H1 (cell line): ENCODE results near the gene MDFIC. TPM values are rescaled to one million over a fixed set of nuclear protein-coding genes. Genes with fewer than 3 reads are reported as not detected.

ENCODE experiments used
- CTCF ChIA-PET: fragments of 300-600 bp; sonication (Branson Sonifier 250); formaldehyde crosslinking; loops from one replicate; lab custom pipeline; 2021; ENCODE audit not compliant: partially characterized antibody; lab: Charles Lee
- POLR2A ChIA-PET: fragments of 300-600 bp; sonication (Branson Sonifier 250); formaldehyde crosslinking; loops from one replicate; lab custom pipeline; 2021; ENCODE audit warnings: inconsistent platforms; ENCODE audit not compliant: partially characterized antibody; lab: Charles Lee
- DNase-seq, 2 experiments: peaks; one replicate each; pipeline versions ENCODE4 v3.0.0 to v3.0.0-alpha.2; 2010 to 2022; ENCODE audit warnings: low spot score in 2 of 2, low read depth in 1 of 2, mixed read lengths in 1 of 2
- FAIRE-seq: peaks from 2 replicates; lab custom pipeline; 2011; peaks lifted over from hg19 to GRCh38; lab: Jason Lieb, UNC
- H2AFZ ChIP-seq: 2 replicates; pipeline ENCODE4 v1.8.1; 2012; ENCODE audit warnings: low read length, inconsistent platforms
- H2AK5ac ChIP-seq: 2 replicates; pipeline ENCODE4 v1.6.1; 2013; ENCODE audit warnings: low read depth, low read length
- H2BK120ac ChIP-seq: replicated peaks from 2 replicates; pipeline ENCODE3; 2013; ENCODE audit warnings: low read depth, low read length, inconsistent platforms
- H2BK12ac ChIP-seq: 2 replicates; pipeline ENCODE4 v1.6.1; 2013; ENCODE audit warnings: low read depth, low read length
- H2BK15ac ChIP-seq: 2 replicates; pipeline ENCODE4 v1.6.1; 2013; ENCODE audit warnings: low read length
- H2BK20ac ChIP-seq: 2 replicates; pipeline ENCODE4 v1.6.1; 2013; ENCODE audit warnings: low read length
- H2BK5ac ChIP-seq: 2 replicates; pipeline ENCODE4 v1.6.1; 2013; ENCODE audit warnings: low read depth, low read length
- H3K14ac ChIP-seq: 2 replicates; pipeline ENCODE4 v1.6.1; 2013; ENCODE audit warnings: inconsistent platforms; ENCODE audit not compliant: insufficient read length
- H3K18ac ChIP-seq: 2 replicates; pipeline ENCODE4 v1.6.1; 2013; ENCODE audit warnings: low read length; ENCODE audit errors: extremely low read depth
- H3K23ac ChIP-seq: 2 replicates; pipeline ENCODE4 v1.6.1; 2013; ENCODE audit warnings: inconsistent platforms; ENCODE audit not compliant: insufficient read length
- H3K23me2 ChIP-seq: 2 replicates; pipeline ENCODE4 v1.6.1; 2013; ENCODE audit warnings: low read depth, low read length
- H3K27ac ChIP-seq: 2 replicates; pipeline ENCODE4 v1.6.1; 2011; ENCODE audit warnings: low read depth, low read length, inconsistent platforms
- H3K27me3 ChIP-seq, 4 experiments: replicated peaks in 1 of 4; 1 replicate in 1 of 4; 2 replicates in 3 of 4; pipeline versions ENCODE4 v1.6.1 to v1.8.1; 2011 to 2013; ENCODE audit warnings: low read length in 3 of 4, mild to moderate bottlenecking in 3 of 4, inconsistent platforms in 2 of 4, mixed read lengths in 2 of 4, moderate library complexity in 1 of 4; ENCODE audit not compliant: control insufficient read depth in 3 of 4, insufficient read depth in 3 of 4; ENCODE audit errors: extremely low read depth in 1 of 4
- H3K36me3 ChIP-seq, 4 experiments: 2 replicates each; pipeline versions ENCODE4 v1.6.1 to v1.8.1; 2011 to 2013; ENCODE audit warnings: mild to moderate bottlenecking in 4 of 4, low read length in 3 of 4, moderate library complexity in 2 of 4, control low read depth in 1 of 4, inconsistent platforms in 1 of 4; ENCODE audit not compliant: insufficient read depth in 4 of 4, control insufficient read depth in 2 of 4
- H3K4ac ChIP-seq: replicated peaks from 2 replicates; pipeline ENCODE3; 2013; ENCODE audit warnings: low read length, low read depth, mixed read lengths, inconsistent platforms; ENCODE audit not compliant: insufficient read length
- H3K4me1 ChIP-seq, 4 experiments: replicated peaks in 1 of 4; 1 replicate in 1 of 4; 2 replicates in 3 of 4; pipeline versions ENCODE4 v1.6.1 to v1.8.1; 2011 to 2013; ENCODE audit warnings: low read length in 3 of 4, inconsistent platforms in 2 of 4, mixed read lengths in 1 of 4; ENCODE audit not compliant: insufficient read depth in 4 of 4, control insufficient read depth in 3 of 4
- H3K4me2 ChIP-seq, 2 experiments: 2 replicates each; pipeline versions ENCODE4 v1.6.1 to v1.8.1; 2011 to 2013; ENCODE audit warnings: low read depth in 2 of 2, low read length in 2 of 2, control low read depth in 1 of 2, inconsistent platforms in 1 of 2, mild to moderate bottlenecking in 1 of 2; ENCODE audit not compliant: insufficient read depth in 1 of 2
- H3K4me3 ChIP-seq, 4 experiments: fragments of 200-600, 300-600 bp in 1 of 4; sonication (generic), shearing (Covaris generic), sonication (Bioruptor Twin) in 1 of 4; 2 replicates each; pipeline versions ENCODE4 v1.5.1 to v1.8.1; 2011 to 2016; ENCODE audit warnings: low read length in 4 of 4, low read depth in 3 of 4, control low read depth in 2 of 4, inconsistent platforms in 2 of 4, mild to moderate bottlenecking in 2 of 4, mixed read lengths in 1 of 4, moderate library complexity in 1 of 4; ENCODE audit not compliant: insufficient read depth in 2 of 4; ENCODE audit errors: extremely low read depth in 1 of 4
- H3K56ac ChIP-seq: replicated peaks from 2 replicates; pipeline ENCODE3; 2013; ENCODE audit warnings: low read depth, mild to moderate bottlenecking, mixed read lengths, low read length, inconsistent platforms; ENCODE audit not compliant: insufficient read length
- H3K79me1 ChIP-seq: 2 replicates; pipeline ENCODE4 v1.6.1; 2013; ENCODE audit warnings: low read depth, low read length, control low read depth
- H3K79me2 ChIP-seq, 2 experiments: 2 replicates each; pipeline versions ENCODE4 v1.6.1 to v1.8.1; 2012 to 2013; ENCODE audit warnings: low read length in 2 of 2, mild to moderate bottlenecking in 2 of 2, inconsistent platforms in 1 of 2; ENCODE audit not compliant: insufficient read depth in 2 of 2, control insufficient read depth in 1 of 2
- H3K9ac ChIP-seq, 4 experiments: replicated peaks in 1 of 4; 1 replicate in 1 of 4; 2 replicates in 3 of 4; pipeline versions ENCODE4 v1.6.1 to v1.8.1; 2011 to 2013; ENCODE audit warnings: low read depth in 3 of 4, low read length in 3 of 4, control low read depth in 2 of 4, mild to moderate bottlenecking in 2 of 4, moderate library complexity in 2 of 4, inconsistent platforms in 1 of 4; ENCODE audit errors: extremely low read depth in 1 of 4
- H3K9me3 ChIP-seq, 2 experiments: 2 replicates each; pipeline versions ENCODE4 v1.6.1 to v1.8.1; 2012 to 2013; ENCODE audit warnings: mild to moderate bottlenecking in 2 of 2, moderate library complexity in 2 of 2, control low read depth in 1 of 2, inconsistent platforms in 1 of 2, low read depth in 1 of 2, low read length in 1 of 2, mixed read lengths in 1 of 2; ENCODE audit not compliant: insufficient read depth in 2 of 2
- H4K20me1 ChIP-seq, 2 experiments: replicated peaks in 1 of 2; 2 replicates each; pipeline versions ENCODE3 to v1.8.1; 2011 to 2013; ENCODE audit warnings: inconsistent platforms in 2 of 2, low read length in 2 of 2, mild to moderate bottlenecking in 1 of 2; ENCODE audit not compliant: insufficient read depth in 2 of 2, control insufficient read depth in 1 of 2
- H4K5ac ChIP-seq: 2 replicates; pipeline ENCODE4 v1.6.1; 2013; ENCODE audit warnings: low read length, low read depth, mixed read lengths, inconsistent platforms; ENCODE audit not compliant: insufficient read length
- H4K8ac ChIP-seq: 2 replicates; pipeline ENCODE4 v1.8.0; 2013; ENCODE audit warnings: mild to moderate bottlenecking, moderate library complexity, low read length, inconsistent platforms; ENCODE audit not compliant: insufficient read depth; ENCODE audit errors: extremely low read depth
- H4K91ac ChIP-seq: replicated peaks from 2 replicates; pipeline ENCODE3; 2013; ENCODE audit warnings: low read length, mixed read lengths, inconsistent platforms; ENCODE audit not compliant: insufficient read length
- WGBS, 2 experiments: shearing (Covaris generic) in 1 of 2; methylation state at CpG; one replicate each; pipeline versions ENCODE4 v1.1.6 to v1.1.7; 2013 to 2015; ENCODE audit warnings: low lambda C conversion rate in 2 of 2, mixed read lengths in 2 of 2, inconsistent platforms in 1 of 2, low coverage in 1 of 2, missing lambda C conversion rate in 1 of 2; ENCODE audit not compliant: insufficient replicate concordance in 2 of 2, insufficient coverage in 1 of 2, insufficient read length in 1 of 2; ENCODE audit errors: extremely low coverage in 1 of 2, missing lambda C conversion rate in 1 of 2; 5-methylcytosine and 5-hydroxymethylcytosine counted together
- polyA plus RNA-seq, 7 experiments: library from polyadenylated mRNA; depleted of rRNA in 3 of 7; stranded (reverse) in 5 of 7; unstranded in 2 of 7; fragments of >200 nt in 5 of 7; fragments of 200-250 nt in 2 of 7; gene quantifications; 1 replicate in 5 of 7; 2 replicates in 1 of 7; 4 replicates in 1 of 7; pipeline versions ENCODE4 v1.2.1 to v1.2.3, GENCODE V29; 2011 to 2013; ENCODE audit warnings: missing spikeins in 2 of 7, mixed read lengths in 2 of 7
- total RNA-seq: library from RNA; stranded (reverse); fragmentation: NEBNext Ultra II Directional; extraction: Animal tissue kit (Norgen Biotek cat#: 25700); gene quantifications from 2 replicates; pipeline ENCODE4 v1.2.1, GENCODE V29; 2021

MDFIC gene
- total and polyA plus RNA-seq, 2 of the 8 experiments (the other 6 are each of a cell fraction or from before 2014, with no cell fraction given), result 2.3 to 11.4 TPM

- Histone ChIP-seq H3K4me1 (peaks cover 0 to 3% (median 1%) of the 10 kb centered on the region in 4 experiments; a peak in 3 of 7 replicates), H2AFZ (no peak overlapping the region), H3K4me2 (no peak overlapping the region), H4K5ac (no peak overlapping the region), H4K20me1 (no peaks in the 10 kb centered on the region), H2BK20ac (no peak overlapping the region), H4K8ac (no peak overlapping the region), H3K4me3 (no peak overlapping the region), H2AK5ac (no peak overlapping the region), H3K23me2 (no peaks in the 10 kb centered on the region), H3K18ac (no peak overlapping the region), H3K79me2 (no peaks in the 10 kb centered on the region), H3K36me3 (no peaks in the 10 kb centered on the region), H3K9ac (no peak overlapping the region), H3K27me3 (no peaks in the 10 kb centered on the region), H4K91ac (no peak overlapping the region), H3K56ac (no peak overlapping the region), H2BK12ac (no peak overlapping the region), H3K79me1 (no peaks in the 10 kb centered on the region), H3K14ac (no peak overlapping the region), H3K9me3 (no peaks in the 10 kb centered on the region), H3K4ac (no peak overlapping the region), H2BK120ac (no peak overlapping the region), H2BK5ac (no peak overlapping the region), H2BK15ac (no peak overlapping the region), H3K23ac (no peak overlapping the region), H3K27ac (no peak overlapping the region)
- DNase-seq (no peak), FAIRE-seq (no peak)
- POLR2A ChIA-PET, result no interaction called here
- CTCF ChIA-PET, result no interaction called here
- 94% methylated on average over 4 of the region's 4 CpGs; no CpG with 5 or more reads in 1 of the 2 experiments for WGBS, 2 experiments
Observed at GRCh38 chr7:115038158-115038557, 116.3 kb downstream of the MDFIC start.
